SIG-M5 treated with dmso at 0.1 percent for 504 hours (cell line): Measurements from ENCODE around the gene PSEN2.

Experiments
- DNase-seq: peaks from one replicate; lab custom pipeline; 2025; ENCODE audit not compliant: unreplicated experiment; lab: John Stamatoyannopoulos, UW

The PSEN2 gene

GRCh38 chr1:226864311-226864710 is 6.1 kb upstream of the PSEN2 start:
- DNase-seq, result no peak

- DNase-seq, result no peak
Measured at GRCh38 chr1:226865590-226865989, 4.8 kb upstream of the PSEN2 start.

GRCh38 chr1:226867461-226868054 is 2.9 kb upstream of the PSEN2 start:
- no peak for DNase-seq

GRCh38 chr1:226868726-226869125 is 1.7 kb upstream of the PSEN2 start:
- no peak for DNase-seq

- no peak for DNase-seq
Measured at GRCh38 chr1:226870026-226870400, 403 bp upstream of the PSEN2 start.

- no peak for DNase-seq
Measured at GRCh38 chr1:226871636-226872327, 1.4 kb downstream of the PSEN2 start.

GRCh38 chr1:226872437-226872836 is 2.0 kb downstream of the PSEN2 start:
- DNase-seq, result no peak

- DNase-seq, result no peak
Measured at GRCh38 chr1:226873771-226874578, 3.6 kb downstream of the PSEN2 start.

GRCh38 chr1:226874579-226875425 is 4.4 kb downstream of the PSEN2 start:
- DNase-seq, result no peak

GRCh38 chr1:226875641-226876295 is 5.4 kb downstream of the PSEN2 start:
- DNase-seq, result no peak

GRCh38 chr1:226877669-226878068 is 7.3 kb downstream of the PSEN2 start:
- DNase-seq, result no peak

GRCh38 chr1:226880372-226881287 is 10.2 kb downstream of the PSEN2 start:
- DNase-seq, result no peak

GRCh38 chr1:226881515-226882185 is 11.2 kb downstream of the PSEN2 start:
- no peak for DNase-seq

GRCh38 chr1:226882187-226882586 is 11.8 kb downstream of the PSEN2 start:
- DNase-seq, result no peak

GRCh38 chr1:226882631-226883409 is 12.4 kb downstream of the PSEN2 start:
- no peak for DNase-seq

GRCh38 chr1:226883630-226884029 is 13.2 kb downstream of the PSEN2 start:
- no peak for DNase-seq

- DNase-seq, result no peak
Measured at GRCh38 chr1:226884116-226884625, 13.8 kb downstream of the PSEN2 start.
